HG03354 (cell line): ENCODE measurements around the gene ADIPOR2.

ENCODE experiments used
- ATAC-seq: cut with Tn5 transposase; IDR thresholded peaks from one replicate; pipeline ENCODE4 v1.9.1; 2021; ENCODE audit warnings: mild to moderate bottlenecking; ENCODE audit not compliant: unreplicated experiment, poor library complexity, severe bottlenecking

Gene ADIPOR2

GRCh38 chr12:1690578-1691122, at the start of gene ADIPOR2:
TSS of gene ADIPOR2 (plus strand) at chr12:1691070. CDS start at chr12:1754344, 63,274 bp downstream.
- peak; percentile 96 for ATAC-seq

GRCh38 chr12:1642513-1642912, 48.4 kb upstream of the ADIPOR2 start:
- ATAC-seq = no peak

GRCh38 chr12:1643043-1643442, 47.8 kb upstream of the ADIPOR2 start:
- no peak for ATAC-seq

- ATAC-seq = no peak
Observed at GRCh38 chr12:1643905-1644533, 46.9 kb upstream of the ADIPOR2 start.

GRCh38 chr12:1644534-1645438, 46.1 kb upstream of the ADIPOR2 start:
- no peak for ATAC-seq

- ATAC-seq = no peak
Observed at GRCh38 chr12:1645819-1646218, 45.1 kb upstream of the ADIPOR2 start.

- no peak for ATAC-seq
Observed at GRCh38 chr12:1646569-1647284, 44.1 kb upstream of the ADIPOR2 start.

GRCh38 chr12:1647285-1647669, 43.6 kb upstream of the ADIPOR2 start:
- ATAC-seq = no peak

GRCh38 chr12:1650260-1650977, 40.5 kb upstream of the ADIPOR2 start:
- no peak for ATAC-seq

- ATAC-seq = no peak
Observed at GRCh38 chr12:1650978-1651361, 39.9 kb upstream of the ADIPOR2 start.

GRCh38 chr12:1651946-1652345, 38.9 kb upstream of the ADIPOR2 start:
- ATAC-seq = no peak

GRCh38 chr12:1655225-1655788, 35.6 kb upstream of the ADIPOR2 start:
- no peak for ATAC-seq

- no peak for ATAC-seq
Observed at GRCh38 chr12:1656902-1657301, 34.0 kb upstream of the ADIPOR2 start.

GRCh38 chr12:1657688-1658087, 33.2 kb upstream of the ADIPOR2 start:
- ATAC-seq = no peak

GRCh38 chr12:1660304-1661187, 30.3 kb upstream of the ADIPOR2 start:
- ATAC-seq = no peak

- ATAC-seq = peak; percentile 82
Observed at GRCh38 chr12:1661553-1662335, 29.1 kb upstream of the ADIPOR2 start.

- no peak for ATAC-seq
Observed at GRCh38 chr12:1662761-1663439, 28.0 kb upstream of the ADIPOR2 start.
